PC-9 (cell line): Measurements from ENCODE around the gene OTOP2. TPM values are rescaled to one million over a fixed set of nuclear protein-coding genes. Genes with fewer than 3 reads are reported as not detected.

ENCODE experiments used
- BruUV-seq: library from RNA; stranded (reverse); fragments of 400-500 nt; replicated peaks from 2 replicates; lab custom pipeline; 2021; lab: Mats Ljungman, UMichigan
- CTCF ChIA-PET: fragments of 300-600 bp; sonication (Branson Sonifier 250); formaldehyde crosslinking; loops from one replicate; lab custom pipeline; 2022; ENCODE audit warnings: antibody characterized with exemption; lab: Charles Lee
- POLR2A ChIA-PET: fragments of 300-600 bp; sonication (Branson Sonifier 250); formaldehyde crosslinking; loops from one replicate; lab custom pipeline; 2022; ENCODE audit warnings: antibody characterized with exemption; ENCODE audit not compliant: unreplicated experiment; lab: Charles Lee
- DNase-seq, 2 experiments: peaks; one replicate each; pipeline versions ENCODE4 v3.0.0 to v3.0.0-alpha.2; 2015 to 2022; ENCODE audit warnings: mixed read lengths in 1 of 2
- H2AFZ ChIP-seq: fragments of 200-600 bp; sonication (generic); 2 replicates; pipeline ENCODE4 v1.8.1; 2017; ENCODE audit warnings: antibody characterized with exemption
- H3F3A ChIP-seq: fragments of 200-600 bp; sonication (generic); 2 replicates; pipeline ENCODE4 v1.8.1; 2017; ENCODE audit warnings: antibody characterized with exemption, mild to moderate bottlenecking, low read depth; ENCODE audit not compliant: insufficient read depth
- H3K27ac ChIP-seq: fragments of 200-600 bp; sonication (generic); 2 replicates; pipeline ENCODE4 v1.6.1; 2016; ENCODE audit warnings: mixed run types
- H3K27me3 ChIP-seq: fragments of 200-600 bp; sonication (generic); 2 replicates; pipeline ENCODE4 v1.6.1; 2016; ENCODE audit warnings: low read depth, mixed run types; ENCODE audit not compliant: insufficient read depth
- H3K36me3 ChIP-seq: fragments of 200-600 bp; sonication (generic); 2 replicates; pipeline ENCODE4 v1.6.1; 2016; ENCODE audit warnings: low read depth, mixed run types
- H3K4me1 ChIP-seq: fragments of 200-600 bp; sonication (generic); replicated peaks from 2 replicates; pipeline ENCODE4 v1.6.1; 2016; ENCODE audit warnings: mixed run types; ENCODE audit not compliant: insufficient read depth
- H3K4me2 ChIP-seq: fragments of 200-600 bp; sonication (generic); 2 replicates; pipeline ENCODE4 v1.6.1; 2017; ENCODE audit warnings: mixed run types
- H3K4me3 ChIP-seq: fragments of 200-600 bp; sonication (generic); 2 replicates; pipeline ENCODE4 v1.6.1; 2016; ENCODE audit warnings: mixed run types
- H3K79me2 ChIP-seq: fragments of 200-600 bp; sonication (generic); 2 replicates; pipeline ENCODE4 v1.6.1; 2017; ENCODE audit warnings: low read depth, mixed run types
- H3K9me2 ChIP-seq: fragments of 200-600 bp; sonication (generic); 2 replicates; pipeline ENCODE4 v1.8.1; 2017; ENCODE audit warnings: mild to moderate bottlenecking; ENCODE audit not compliant: insufficient read depth
- H3K9me3 ChIP-seq: fragments of 200-600 bp; sonication (generic); 2 replicates; pipeline ENCODE4 v1.8.1; 2016; ENCODE audit warnings: low read depth; ENCODE audit not compliant: insufficient read depth
- H4K20me1 ChIP-seq: fragments of 200-600 bp; sonication (generic); 2 replicates; pipeline ENCODE4 v1.8.1; 2017; ENCODE audit not compliant: insufficient read depth
- CTCF ChIP-seq: fragments of 200-600 bp; sonication (generic); conservative IDR thresholded peaks from 2 replicates; pipeline ENCODE4 v1.6.1; 2017; ENCODE audit warnings: mixed run types, antibody characterized with exemption, mild to moderate bottlenecking, moderate library complexity
- EZH2 ChIP-seq: fragments of 200-600 bp; sonication (generic); IDR thresholded peaks from 2 replicates; pipeline ENCODE4 v1.8.0; 2017; ENCODE audit warnings: antibody characterized with exemption, low read depth
- intact Hi-C: fragments of 100-400 bp; cut with micrococcal nuclease; formaldehyde crosslinking; loops from one replicate; pipeline ENCODE4 v1.10.0; 2022; ENCODE audit not compliant: unreplicated experiment
- total RNA-seq: library from RNA; stranded (reverse); gene quantifications from 2 replicates; pipeline ENCODE4 v1.2.3, GENCODE V29; 2021

The OTOP2 gene
- total RNA-seq, 1 experiment from 2014 or later: not detected

- no peaks in the 10 kb centered on the region for H3K9me2 ChIP-seq
- no peak overlapping the region for H3K27ac ChIP-seq
- intact Hi-C loops: no loop called here
- no peak for DNase-seq
- peaks cover 45% of the 10 kb centered on the region for H3K27me3 ChIP-seq
- ChIA-PET CTCF (no interaction called here), POLR2A (no interaction called here)
- TF ChIP-seq CTCF (no peak), EZH2 (no peak)
- H3K9me3 ChIP-seq: no peaks in the 10 kb centered on the region
- no peaks in the 10 kb centered on the region for H3K36me3 ChIP-seq
- no peaks in the 10 kb centered on the region for H3K4me1 ChIP-seq
- H3K4me2 ChIP-seq: no peak overlapping the region
- no peaks in the 10 kb centered on the region for H3F3A ChIP-seq
- no peaks in the 10 kb centered on the region for H4K20me1 ChIP-seq
- no peaks in the 10 kb centered on the region for H3K79me2 ChIP-seq
- H3K4me3 ChIP-seq: no peak overlapping the region
- BruUV-seq: no TSS peak
- H2AFZ ChIP-seq: no peak overlapping the region
These were observed 31.8 kb upstream of the OTOP2 start for GRCh38 chr17:74892013-74892841.

DNA sequence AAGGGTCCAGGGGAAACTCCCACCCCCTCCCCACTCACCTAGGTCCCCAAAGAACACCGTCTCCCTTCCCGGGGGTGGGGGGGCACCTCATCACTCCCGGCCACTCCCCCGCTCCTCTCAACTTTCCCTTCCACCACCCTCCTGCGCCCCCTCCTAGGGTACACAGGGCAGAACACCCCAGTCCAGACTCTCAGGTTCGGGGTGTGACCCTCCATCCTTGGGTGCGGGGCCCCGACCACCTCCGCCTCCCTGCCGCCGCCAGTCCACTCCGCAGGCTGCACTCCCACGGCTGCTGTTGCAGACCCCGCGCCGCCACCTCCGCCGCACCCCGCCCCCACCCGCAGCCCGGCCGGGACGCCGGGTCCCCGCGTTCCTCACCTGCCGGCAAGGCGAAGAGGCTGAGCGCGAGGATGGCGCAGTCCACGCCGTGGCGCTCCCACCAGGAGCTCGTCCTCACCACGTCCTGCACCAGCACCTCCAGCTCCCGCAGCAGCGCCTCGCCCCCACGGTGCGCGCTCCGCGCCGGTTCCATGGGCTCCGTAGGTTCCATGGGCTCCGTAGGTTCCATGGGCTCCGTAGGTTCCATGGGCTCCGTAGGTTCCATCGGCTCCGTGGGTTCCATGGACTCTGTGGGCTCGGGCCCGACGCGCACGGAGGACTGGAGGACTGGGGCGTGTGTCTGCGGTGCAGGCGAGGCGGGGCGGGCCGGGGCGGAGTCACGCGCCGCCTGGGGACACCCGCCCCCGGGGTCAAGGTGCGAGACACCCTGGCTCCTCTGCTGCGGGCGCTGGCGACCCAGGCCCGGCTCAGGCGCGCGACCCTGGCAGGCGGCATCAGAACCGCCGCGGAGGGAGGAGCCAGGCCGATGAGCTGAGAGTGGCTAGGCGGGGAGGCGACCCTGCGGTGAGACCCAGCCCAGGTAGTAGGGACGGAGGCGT, 30.8 kb upstream of the OTOP2 start, which contains the start of gene FADS6:
TSS of gene FADS6 (minus strand) at position 660 of the 938 bp plus-strand sequence. CDS start at position 622, 38 bp downstream.
- H3K4me2 ChIP-seq: no peak within 1 kb of the TSS

More for the DNA sequence above, 30.8 kb upstream of the OTOP2 start, which contains the start of gene FADS6:
- H3K27me3 ChIP-seq: peaks cover 45% of the 10 kb centered on the region
- H3K9me2 ChIP-seq: no peaks in the 10 kb centered on the region
- no peaks in the 10 kb centered on the region for H3K4me1 ChIP-seq
- H3K27ac ChIP-seq: no peak within 1 kb of the TSS
- no TSS peak for BruUV-seq
- CTCF ChIA-PET: no interaction called here
- H3K9me3 ChIP-seq: no peaks in the 10 kb centered on the region
- H4K20me1 ChIP-seq: no peaks in the 10 kb centered on the region
- no peaks in the 10 kb centered on the region for H3K79me2 ChIP-seq
- H3K36me3 ChIP-seq: no peaks in the 10 kb centered on the region
- no peaks in the 10 kb centered on the region for H3F3A ChIP-seq
- POLR2A ChIA-PET: no interaction called here
- no peak within 1 kb of the TSS for H2AFZ ChIP-seq
- no peak for TF ChIP-seq CTCF
- no peak for TF ChIP-seq EZH2
- H3K4me3 ChIP-seq: no peak within 1 kb of the TSS
- intact Hi-C loops: no loop called here
- DNase-seq: no peak
